Effector memory CD8-positive, alpha-beta T cell (primary cell): ENCODE measurements around the gene DUSP2.

ENCODE experiments used
- ATAC-seq: fragments of 150-1000 bp; cut with Tn5 transposase; replicated peaks from 2 replicates; pipeline ENCODE4 v1.10.0; 2021; ENCODE audit warnings: mild to moderate bottlenecking, moderate library complexity
- DNase-seq, 3 experiments: peaks; one replicate each; pipeline ENCODE4 v3.0.0; 2021
- H3K27ac Mint-ChIP-seq, 2 donors: one replicate each; pipeline ENCODE4 v1.8.0; 2022; ENCODE audit warnings: mild to moderate bottlenecking in 2 of 2, mixed read lengths in 2 of 2, moderate library complexity in 2 of 2
- H3K27me3 Mint-ChIP-seq, 2 donors: one replicate each; pipeline ENCODE4 v1.8.0; 2022; ENCODE audit warnings: mixed read lengths in 2 of 2
- H3K36me3 Mint-ChIP-seq: one replicate; pipeline ENCODE4 v1.8.0; 2022; ENCODE audit warnings: mild to moderate bottlenecking, moderate library complexity, mixed read lengths; ENCODE audit not compliant: insufficient read depth
- H3K4me1 Mint-ChIP-seq, 2 donors: one replicate each; pipeline ENCODE4 v1.8.0; 2022; ENCODE audit warnings: low read depth in 2 of 2, mixed read lengths in 2 of 2
- H3K4me3 Mint-ChIP-seq, 2 donors: one replicate each; pipeline ENCODE4 v1.8.0; 2022; ENCODE audit warnings: mild to moderate bottlenecking in 2 of 2, mixed read lengths in 2 of 2, moderate library complexity in 2 of 2
- H3K9me3 Mint-ChIP-seq, 2 donors: one replicate each; pipeline ENCODE4 v1.8.0; 2022; ENCODE audit warnings: mixed read lengths in 2 of 2

The DUSP2 gene

GRCh38 chr2:96099861-96100798 lies 45.1 kb downstream of the DUSP2 start:
- H3K4me1 Mint-ChIP-seq, result no peaks in the 10 kb centered on the region
- ATAC-seq (no peak), DNase-seq (no peak)
- H3K27me3 Mint-ChIP-seq, result no peaks in the 10 kb centered on the region
- peak overlapping the region in 1 of 2 donors; percentile 49 for H3K27ac Mint-ChIP-seq
- peaks cover 4 to 5% of the 10 kb centered on the region in 2 donors for H3K9me3 Mint-ChIP-seq
- peaks cover 5% of the 10 kb centered on the region for H3K36me3 Mint-ChIP-seq
- no peak overlapping the region for H3K4me3 Mint-ChIP-seq

GRCh38 chr2:96098900-96099590 lies 46.2 kb downstream of the DUSP2 start:
- no peak for ATAC-seq
- Mint-ChIP-seq H3K4me1 (no peaks in the 10 kb centered on the region), H3K4me3 (no peak overlapping the region), H3K9me3 (no peaks in the 10 kb centered on the region), H3K27ac (no peak overlapping the region), H3K27me3 (no peaks in the 10 kb centered on the region), H3K36me3 (peaks cover 4% of the 10 kb centered on the region)
- no peak for DNase-seq

GRCh38 chr2:96097951-96098823 lies 47.1 kb downstream of the DUSP2 start:
- Mint-ChIP-seq H3K9me3 (no peaks in the 10 kb centered on the region), H3K4me3 (no peak overlapping the region), H3K4me1 (no peaks in the 10 kb centered on the region), H3K27ac (peak overlapping the region; percentile 51 to 54), H3K36me3 (peaks cover 4% of the 10 kb centered on the region), H3K27me3 (no peaks in the 10 kb centered on the region)
- ATAC-seq, result no peak
- DNase-seq, result no peak

- ATAC-seq (no peak), DNase-seq (no peak)
- H3K27ac Mint-ChIP-seq, result peak overlapping the region in 1 of 2 donors; percentile 51
- H3K4me3 Mint-ChIP-seq, result no peak overlapping the region
- H3K36me3 Mint-ChIP-seq, result peaks cover 4% of the 10 kb centered on the region
- no peaks in the 10 kb centered on the region for H3K4me1 Mint-ChIP-seq
- H3K27me3 Mint-ChIP-seq, result no peaks in the 10 kb centered on the region
- no peaks in the 10 kb centered on the region for H3K9me3 Mint-ChIP-seq
Measured at GRCh38 chr2:96097441-96097840, 47.8 kb downstream of the DUSP2 start.

- ATAC-seq, result no peak
- Mint-ChIP-seq H3K27ac (no peak overlapping the region), H3K27me3 (peaks cover 0 to 18% of the 10 kb centered on the region in 2 donors), H3K4me1 (no peaks in the 10 kb centered on the region), H3K9me3 (no peaks in the 10 kb centered on the region), H3K4me3 (no peak overlapping the region), H3K36me3 (no peaks in the 10 kb centered on the region)
- no peak for DNase-seq
Measured at GRCh38 chr2:96095116-96095636, 50.1 kb downstream of the DUSP2 start.

GRCh38 chr2:96093528-96093927 lies 51.7 kb downstream of the DUSP2 start:
- Mint-ChIP-seq H3K9me3 (no peaks in the 10 kb centered on the region), H3K4me3 (no peak overlapping the region), H3K27me3 (peaks cover 0 to 29% of the 10 kb centered on the region in 2 donors), H3K4me1 (no peaks in the 10 kb centered on the region), H3K27ac (no peak overlapping the region), H3K36me3 (no peaks in the 10 kb centered on the region)
- ATAC-seq (no peak), DNase-seq (no peak)
